GM12891 (cell line): ENCODE data around the gene ANG.
"Not testable (repeated sequence)": the region's sequence is repeated elsewhere in the genome, so short reads cannot be mapped to it uniquely, and the experiment has no call there.

Source experiments
- POLR2A ChIP-seq: IDR thresholded peaks from 2 replicates; pipeline ENCODE4 v1.6.1; 2011; ENCODE audit warnings: low read depth, low read length, control low read depth
- POLR2AphosphoS5 ChIP-seq: IDR thresholded peaks from 2 replicates; pipeline ENCODE4 v1.6.1; 2011; ENCODE audit warnings: low read depth, low read length, control low read depth
- POU2F2 ChIP-seq: IDR thresholded peaks from 2 replicates; pipeline ENCODE4 v1.6.1; 2011; ENCODE audit warnings: low read depth, mild to moderate bottlenecking, control low read depth, low read length, moderate library complexity
- SPI1 ChIP-seq: IDR thresholded peaks from 2 replicates; pipeline ENCODE4 v1.6.1; 2011; ENCODE audit warnings: low read depth, low read length, control low read depth
- TAF1 ChIP-seq: IDR thresholded peaks from 2 replicates; pipeline ENCODE4 v1.6.1; 2011; ENCODE audit warnings: low read depth, low read length, control low read depth

- TF ChIP-seq POLR2AphosphoS5, POLR2A, TAF1, SPI1, POU2F2: not testable (repeated sequence)
Observed at GRCh38 chr14:20738292-20738691, 49.7 kb downstream of the ANG start.
